SK-N-MC (cell line): Measurements from ENCODE around the gene P3R3URF.

ENCODE experiments used
- EZH2 ChIP-seq: fragments of 200-600 bp; sonication (generic); IDR thresholded peaks from one replicate; pipeline ENCODE4 v1.6.1; 2017; ENCODE audit warnings: antibody characterized with exemption
- POLR2AphosphoS5 ChIP-seq: IDR thresholded peaks from 2 replicates; pipeline ENCODE4 v1.6.1; 2012; ENCODE audit warnings: mild to moderate bottlenecking, low read depth, low read length, borderline replicate concordance

- TF ChIP-seq EZH2 (no peak), POLR2AphosphoS5 (peak; percentile 67; the same call in 1 of the 2 replicates)
Measured at GRCh38 chr1:46133181-46133658, 43.1 kb downstream of the P3R3URF start.
